SK-N-SH (cell line): ENCODE measurements around the gene SYT5. TPM values are rescaled to one million over a fixed set of nuclear protein-coding genes. Genes with fewer than 3 reads are reported as not detected.

Experiments
- CTCF ChIA-PET: fragments of 300-600, 350-600 bp; formaldehyde crosslinking; extraction: SDS; loops from one replicate; lab custom pipeline; 2021; lab: Yijun Ruan, JAX
- POLR2A ChIA-PET: fragments of 350-600 bp; sonication (Branson Sonifier 250); formaldehyde crosslinking; extraction: SDS; loops from one replicate; lab custom pipeline; 2020; ENCODE audit warnings: antibody characterized with exemption, inconsistent platforms; lab: Yijun Ruan, JAX
- DNase-seq: peaks from one replicate; pipeline ENCODE4 v3.0.0; 2012
- H2AFZ ChIP-seq: fragments of 200-600 bp; sonication (generic); 2 replicates; pipeline ENCODE4 v1.8.1; 2016; ENCODE audit warnings: antibody characterized with exemption, mild to moderate bottlenecking, low read depth
- H3F3A ChIP-seq: fragments of 200-600 bp; sonication (generic); replicated peaks from 2 replicates; pipeline ENCODE3; 2016; ENCODE audit warnings: antibody characterized with exemption, mild to moderate bottlenecking; ENCODE audit not compliant: insufficient read depth
- H3K27ac ChIP-seq, 2 experiments: fragments of 200-500 bp in 1 of 2; fragments of 200-600 bp in 1 of 2; sonication (Bioruptor generic) in 1 of 2; sonication (generic), shearing (Covaris generic) in 1 of 2; 2 replicates each; pipeline versions ENCODE4 v1.5.1 to v1.6.1; 2014 to 2016; ENCODE audit warnings: low read depth in 2 of 2, inconsistent platforms in 1 of 2, low read length in 1 of 2, mild to moderate bottlenecking in 1 of 2, mixed read lengths in 1 of 2
- H3K27me3 ChIP-seq: fragments of 200-600 bp; sonication (generic), shearing (Covaris generic); 2 replicates; pipeline ENCODE4 v1.6.1; 2016; ENCODE audit warnings: mixed run types; ENCODE audit not compliant: insufficient read depth
- H3K36me3 ChIP-seq, 2 experiments: fragments of 200-500 bp in 1 of 2; fragments of 200-600 bp in 1 of 2; sonication (Bioruptor generic) in 1 of 2; sonication (generic) in 1 of 2; replicated peaks in 1 of 2; 2 replicates each; pipeline versions ENCODE3 to v1.5.1; 2014 to 2016; ENCODE audit warnings: low read length in 1 of 2, mild to moderate bottlenecking in 1 of 2; ENCODE audit not compliant: insufficient read depth in 2 of 2, control insufficient read depth in 1 of 2
- H3K4me1 ChIP-seq, 2 experiments: fragments of 200-500 bp in 1 of 2; fragments of 200-600 bp in 1 of 2; sonication (Bioruptor generic) in 1 of 2; sonication (generic), shearing (Covaris generic) in 1 of 2; 2 replicates each; pipeline versions ENCODE4 v1.5.1 to v1.6.1; 2014 to 2016; ENCODE audit warnings: low read depth in 1 of 2, low read length in 1 of 2, mixed run types in 1 of 2; ENCODE audit not compliant: insufficient read depth in 2 of 2, control insufficient read depth in 1 of 2
- H3K4me2 ChIP-seq: fragments of 200-600 bp; sonication (generic), shearing (Covaris generic); 2 replicates; pipeline ENCODE4 v1.6.1; 2017; ENCODE audit warnings: mixed run types
- H3K4me3 ChIP-seq, 2 experiments: fragments of 200-500 bp in 1 of 2; fragments of 200-600 bp in 1 of 2; sonication (Bioruptor generic) in 1 of 2; sonication (generic), shearing (Covaris generic) in 1 of 2; 2 replicates each; pipeline versions ENCODE4 v1.5.1 to v1.8.1; 2014 to 2016; ENCODE audit warnings: low read depth in 2 of 2, inconsistent platforms in 1 of 2, low read length in 1 of 2, mild to moderate bottlenecking in 1 of 2, mixed read lengths in 1 of 2, moderate library complexity in 1 of 2
- H3K79me2 ChIP-seq: fragments of 200-600 bp; sonication (generic); 2 replicates; pipeline ENCODE4 v1.8.1; 2017; ENCODE audit warnings: mild to moderate bottlenecking; ENCODE audit not compliant: insufficient read depth
- H3K9ac ChIP-seq: fragments of 200-600 bp; sonication (generic); 2 replicates; pipeline ENCODE4 v1.6.1; 2017; ENCODE audit warnings: mixed run types
- H3K9me2 ChIP-seq: fragments of 200-600 bp; sonication (generic); 2 replicates; pipeline ENCODE4 v1.6.1; 2017; ENCODE audit warnings: mixed run types
- H3K9me3 ChIP-seq: fragments of 200-600 bp; sonication (generic); 2 replicates; pipeline ENCODE4 v1.6.1; 2017; ENCODE audit warnings: mixed run types, mild to moderate bottlenecking, moderate library complexity
- H4K20me1 ChIP-seq: fragments of 200-600 bp; sonication (generic); 2 replicates; pipeline ENCODE4 v1.6.1; 2017; ENCODE audit warnings: mild to moderate bottlenecking, mixed run types; ENCODE audit not compliant: insufficient read depth
- CTCF ChIP-seq: fragments of 200-600 bp; sonication (generic); IDR thresholded peaks from 2 replicates; pipeline ENCODE4 v1.6.1; 2017; ENCODE audit warnings: antibody characterized with exemption, mild to moderate bottlenecking, moderate library complexity
- EP300 ChIP-seq, 2 experiments: IDR thresholded peaks; 2 replicates each; pipeline versions ENCODE4 v1.4.0 to v1.6.1; 2012; ENCODE audit warnings: borderline replicate concordance in 1 of 2, low read depth in 1 of 2, low read length in 1 of 2
- GABPA ChIP-seq: IDR thresholded peaks from 2 replicates; pipeline ENCODE4 v1.4.0; 2012; ENCODE audit warnings: low read depth, mild to moderate bottlenecking
- JUND ChIP-seq: IDR thresholded peaks from 2 replicates; pipeline ENCODE4 v1.4.0; 2012
- MXI1 ChIP-seq: IDR thresholded peaks from 2 replicates; pipeline ENCODE4 v1.6.1; 2012; ENCODE audit warnings: mild to moderate bottlenecking, low read depth, low read length, improper control_type of control experiment
- NFIC ChIP-seq: IDR thresholded peaks from 2 replicates; pipeline ENCODE4 v1.4.0; 2012; ENCODE audit warnings: borderline replicate concordance
- RFX5 ChIP-seq: IDR thresholded peaks from 2 replicates; pipeline ENCODE4 v1.6.1; 2012; ENCODE audit warnings: mild to moderate bottlenecking, improper control_type of control experiment, low read length
- TAF1 ChIP-seq: IDR thresholded peaks from 2 replicates; pipeline ENCODE4 v1.6.1; 2012; ENCODE audit warnings: low read depth, mild to moderate bottlenecking, low read length, moderate library complexity, borderline replicate concordance
- TCF12 ChIP-seq: IDR thresholded peaks from 2 replicates; pipeline ENCODE4 v1.4.0; 2012
- WGBS: methylation state at CpG from one replicate; pipeline ENCODE4 v1.1.6; 2017; ENCODE audit warnings: low lambda C conversion rate; 5-methylcytosine and 5-hydroxymethylcytosine counted together
- polyA plus RNA-seq, 3 experiments: library from polyadenylated mRNA; depleted of rRNA; stranded (reverse); fragments of >200 nt; gene quantifications; 2 replicates each; pipeline ENCODE4 v1.2.3, GENCODE V29; 2012
- TF ChIP-seq, protein P1 (sequence below): IDR thresholded peaks from 2 replicates; pipeline ENCODE4 v1.4.0; 2012; ENCODE audit warnings: low read depth, borderline replicate concordance
- TF ChIP-seq, protein P2 (sequence below): fragments of 150-350 bp; IDR thresholded peaks from 2 replicates; pipeline ENCODE4 v1.6.1; 2017; ENCODE audit warnings: antibody characterized with exemption, low read length, low read depth, borderline replicate concordance

SYT5 gene
- polyA plus RNA-seq, 1 of the 3 experiments (the other 2 are of a cell fraction): 0.21 TPM

GRCh38 chr19:55216461-55217198 is 36.5 kb upstream of the SYT5 start (continued):
- TF ChIP-seq, protein P1, sequence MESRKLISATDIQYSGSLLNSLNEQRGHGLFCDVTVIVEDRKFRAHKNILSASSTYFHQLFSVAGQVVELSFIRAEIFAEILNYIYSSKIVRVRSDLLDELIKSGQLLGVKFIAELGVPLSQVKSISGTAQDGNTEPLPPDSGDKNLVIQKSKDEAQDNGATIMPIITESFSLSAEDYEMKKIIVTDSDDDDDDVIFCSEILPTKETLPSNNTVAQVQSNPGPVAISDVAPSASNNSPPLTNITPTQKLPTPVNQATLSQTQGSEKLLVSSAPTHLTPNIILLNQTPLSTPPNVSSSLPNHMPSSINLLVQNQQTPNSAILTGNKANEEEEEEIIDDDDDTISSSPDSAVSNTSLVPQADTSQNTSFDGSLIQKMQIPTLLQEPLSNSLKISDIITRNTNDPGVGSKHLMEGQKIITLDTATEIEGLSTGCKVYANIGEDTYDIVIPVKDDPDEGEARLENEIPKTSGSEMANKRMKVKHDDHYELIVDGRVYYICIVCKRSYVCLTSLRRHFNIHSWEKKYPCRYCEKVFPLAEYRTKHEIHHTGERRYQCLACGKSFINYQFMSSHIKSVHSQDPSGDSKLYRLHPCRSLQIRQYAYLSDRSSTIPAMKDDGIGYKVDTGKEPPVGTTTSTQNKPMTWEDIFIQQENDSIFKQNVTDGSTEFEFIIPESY: peak; percentile 56; the same call in 1 of the 2 replicates
- TF ChIP-seq, protein P2, sequence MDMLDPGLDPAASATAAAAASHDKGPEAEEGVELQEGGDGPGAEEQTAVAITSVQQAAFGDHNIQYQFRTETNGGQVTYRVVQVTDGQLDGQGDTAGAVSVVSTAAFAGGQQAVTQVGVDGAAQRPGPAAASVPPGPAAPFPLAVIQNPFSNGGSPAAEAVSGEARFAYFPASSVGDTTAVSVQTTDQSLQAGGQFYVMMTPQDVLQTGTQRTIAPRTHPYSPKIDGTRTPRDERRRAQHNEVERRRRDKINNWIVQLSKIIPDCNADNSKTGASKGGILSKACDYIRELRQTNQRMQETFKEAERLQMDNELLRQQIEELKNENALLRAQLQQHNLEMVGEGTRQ: 0 out of 2 replicates have a peak, but pooled peaks have one; percentile 4
- peak; percentile 95 for TF ChIP-seq MXI1
- peak; percentile 64 to 81; a peak in 3 of 4 replicates for TF ChIP-seq EP300 (IDR thresholded peaks at IDR 0.05; ENCODE audit: borderline replicate concordance in 1 of 2, low read depth in 1 of 2, low read length in 1 of 2)
- peak; percentile 100 for TF ChIP-seq JUND
- TF ChIP-seq TAF1: peak; percentile 42; the same call in 1 of the 2 replicates
- no peak for TF ChIP-seq CTCF

DNA sequence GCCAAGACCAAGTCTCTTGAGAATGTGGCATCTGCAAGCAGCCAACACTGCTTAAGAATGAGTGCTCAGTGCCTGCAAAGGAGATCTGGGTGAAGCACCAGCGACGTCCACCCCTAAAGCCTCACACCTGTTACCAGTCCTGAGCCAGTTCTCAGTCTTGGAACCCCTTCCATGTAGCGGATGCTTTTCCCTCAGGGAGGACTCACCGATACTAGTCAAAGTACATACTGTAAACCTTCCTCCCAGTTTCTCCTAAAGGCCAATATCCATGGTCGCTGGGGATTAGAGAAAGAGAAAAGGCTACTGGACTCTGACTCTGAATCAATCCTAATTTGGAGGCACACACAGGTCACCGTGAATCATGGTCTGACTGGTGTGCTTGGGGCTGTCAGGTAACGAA is 33.5 kb upstream of the SYT5 start:
- no peak overlapping the region for H3K9ac ChIP-seq
- TF ChIP-seq, protein P2: no peak
- TF ChIP-seq RFX5 (no peak), TAF1 (no peak), GABPA (no peak), TCF12 (no peak), NFIC (no peak)
- TF ChIP-seq, all 33 proteins: peak for 0
- Histone ChIP-seq H3K79me2 (no peaks in the 10 kb centered on the region), H3K9me2 (no peaks in the 10 kb centered on the region), H3K4me2 (no peak overlapping the region), H3K27me3 (no peaks in the 10 kb centered on the region), H3K4me1 (peaks cover 11 to 22% of the 10 kb centered on the region in 2 experiments; a peak in 3 of 4 replicates), H3F3A (peaks cover 32% of the 10 kb centered on the region), H3K36me3 (no peaks in the 10 kb centered on the region), H3K4me3 (no peak overlapping the region), H3K27ac (no peak overlapping the region), H3K9me3 (no peaks in the 10 kb centered on the region), H4K20me1 (peaks cover 5% of the 10 kb centered on the region; the same call in 1 of the 2 replicates), H2AFZ (no peak overlapping the region)
- WGBS: 83% methylated on average over 7 of the region's 7 CpGs
- POLR2A ChIA-PET: no interaction called here
- DNase-seq: no peak
- CTCF ChIA-PET: no interaction called here
